Kidney epithelial cell (primary cell): Measurements from ENCODE around the gene DSCAM. TPM values are rescaled to one million over a fixed set of nuclear protein-coding genes. Genes with fewer than 3 reads are reported as not detected.

Source experiments
- DNase-seq: peaks from one replicate; pipeline ENCODE4 v3.0.0-alpha.2; 2010; ENCODE audit warnings: low read depth
- H3K27me3 ChIP-seq: 2 replicates; pipeline ENCODE4 v1.6.0; 2011; ENCODE audit warnings: low read length; ENCODE audit not compliant: control insufficient read depth, insufficient read depth
- H3K36me3 ChIP-seq: 2 replicates; pipeline ENCODE4 v1.5.1; 2011; ENCODE audit warnings: low read length; ENCODE audit not compliant: control insufficient read depth, insufficient read depth
- H3K4me3 ChIP-seq: 2 replicates; pipeline ENCODE4 v1.5.1; 2011; ENCODE audit warnings: low read depth, mild to moderate bottlenecking, control low read depth, low read length
- CTCF ChIP-seq: IDR thresholded peaks from 2 replicates; pipeline ENCODE4 v1.5.1; 2011; ENCODE audit warnings: mild to moderate bottlenecking, moderate library complexity, low read length, control low read depth, inconsistent platforms; ENCODE audit not compliant: insufficient read depth, poor library complexity, severe bottlenecking
- total RNA-seq: library from RNA; depleted of rRNA; stranded (reverse); fragments of >200 nt; gene quantifications from 2 replicates; pipeline ENCODE4 v1.2.3, GENCODE V29; 2015

DSCAM gene
- total RNA-seq, 1 donor from 2014 or later, result 0.21 TPM

- TF ChIP-seq CTCF, result no peak
- no peak for DNase-seq
- Histone ChIP-seq H3K36me3 (no peaks in the 10 kb centered on the region), H3K27me3 (no peaks in the 10 kb centered on the region), H3K4me3 (no peak overlapping the region)
Measured at GRCh38 chr21:40481764-40482163, 365.2 kb downstream of the DSCAM start.

GRCh38 chr21:40474513-40474912, 372.4 kb downstream of the DSCAM start:
- DNase-seq, result no peak
- Histone ChIP-seq H3K27me3 (no peaks in the 10 kb centered on the region), H3K4me3 (no peak overlapping the region), H3K36me3 (no peaks in the 10 kb centered on the region)
- no peak for TF ChIP-seq CTCF

GRCh38 chr21:40472013-40472412, 374.9 kb downstream of the DSCAM start:
- no peak for DNase-seq
- Histone ChIP-seq H3K4me3 (no peak overlapping the region), H3K36me3 (no peaks in the 10 kb centered on the region), H3K27me3 (no peaks in the 10 kb centered on the region)
- no peak for TF ChIP-seq CTCF

GRCh38 chr21:40471103-40471502, 375.9 kb downstream of the DSCAM start:
- TF ChIP-seq CTCF, result no peak
- Histone ChIP-seq H3K36me3 (no peaks in the 10 kb centered on the region), H3K27me3 (no peaks in the 10 kb centered on the region), H3K4me3 (no peak overlapping the region)
- no peak for DNase-seq

- Histone ChIP-seq H3K4me3 (no peak overlapping the region), H3K27me3 (no peaks in the 10 kb centered on the region), H3K36me3 (no peaks in the 10 kb centered on the region)
- TF ChIP-seq CTCF, result peak; percentile 51
- no peak for DNase-seq
Measured at GRCh38 chr21:40466893-40467483, 380.0 kb downstream of the DSCAM start.

GRCh38 chr21:40465382-40465781, 381.6 kb downstream of the DSCAM start:
- H3K27me3 ChIP-seq, result no peaks in the 10 kb centered on the region
- no peak for TF ChIP-seq CTCF
- no peak for DNase-seq
- no peaks in the 10 kb centered on the region for H3K36me3 ChIP-seq
- no peak overlapping the region for H3K4me3 ChIP-seq
